GM06990 (cell line): ENCODE data around the gene COL15A1.
"Not testable (repeated sequence)": the region's sequence is repeated elsewhere in the genome, so short reads cannot be mapped to it uniquely, and the experiment has no call there.

Experiments
- DNase-seq: peaks from one replicate; pipeline ENCODE4 v3.0.0-alpha.2; 2011; ENCODE audit not compliant: insufficient read length; ENCODE audit errors: extremely low read depth
- H3K27me3 ChIP-seq: replicated peaks from 2 replicates; pipeline ENCODE4 v1.6.0; 2011; ENCODE audit warnings: low read length; ENCODE audit not compliant: control insufficient read depth, insufficient read depth
- H3K36me3 ChIP-seq: 2 replicates; pipeline ENCODE4 v1.5.1; 2011; ENCODE audit warnings: low read length; ENCODE audit not compliant: control insufficient read depth, insufficient read depth
- H3K4me3 ChIP-seq: replicated peaks from 2 replicates; pipeline ENCODE4 v1.5.1; 2011; ENCODE audit warnings: low read depth, mild to moderate bottlenecking, control low read depth, low read length
- TF ChIP-seq, protein P1 (sequence below): IDR thresholded peaks from 2 replicates; pipeline ENCODE4 v1.5.1; 2011; ENCODE audit warnings: low read length, control low read depth, mild to moderate bottlenecking, inconsistent platforms; ENCODE audit not compliant: insufficient read depth, poor library complexity, severe bottlenecking

Gene COL15A1

DNA sequence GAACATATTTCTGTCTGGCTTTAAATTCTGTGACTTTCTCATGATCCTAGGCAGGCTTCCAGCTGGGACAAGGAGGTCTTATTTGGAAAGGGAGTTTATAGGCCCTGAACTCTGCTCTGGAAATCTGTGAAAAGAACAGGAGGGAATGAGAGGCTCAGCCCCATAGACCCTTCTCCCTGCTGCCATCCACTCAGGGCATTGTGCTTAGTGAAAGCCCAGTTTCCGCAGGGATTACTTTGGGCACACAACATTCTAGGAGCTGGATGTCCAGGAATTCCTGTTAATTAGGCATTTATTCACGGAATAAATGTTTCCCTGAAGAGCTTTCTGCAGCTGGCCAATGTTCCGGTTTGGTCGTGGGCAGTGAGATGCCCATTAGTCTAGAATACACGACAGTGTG lies 32.7 kb upstream of the COL15A1 start:
- Histone ChIP-seq H3K4me3 (no peak overlapping the region), H3K36me3 (no peaks in the 10 kb centered on the region), H3K27me3 (no peaks in the 10 kb centered on the region)
- TF ChIP-seq, protein P1, sequence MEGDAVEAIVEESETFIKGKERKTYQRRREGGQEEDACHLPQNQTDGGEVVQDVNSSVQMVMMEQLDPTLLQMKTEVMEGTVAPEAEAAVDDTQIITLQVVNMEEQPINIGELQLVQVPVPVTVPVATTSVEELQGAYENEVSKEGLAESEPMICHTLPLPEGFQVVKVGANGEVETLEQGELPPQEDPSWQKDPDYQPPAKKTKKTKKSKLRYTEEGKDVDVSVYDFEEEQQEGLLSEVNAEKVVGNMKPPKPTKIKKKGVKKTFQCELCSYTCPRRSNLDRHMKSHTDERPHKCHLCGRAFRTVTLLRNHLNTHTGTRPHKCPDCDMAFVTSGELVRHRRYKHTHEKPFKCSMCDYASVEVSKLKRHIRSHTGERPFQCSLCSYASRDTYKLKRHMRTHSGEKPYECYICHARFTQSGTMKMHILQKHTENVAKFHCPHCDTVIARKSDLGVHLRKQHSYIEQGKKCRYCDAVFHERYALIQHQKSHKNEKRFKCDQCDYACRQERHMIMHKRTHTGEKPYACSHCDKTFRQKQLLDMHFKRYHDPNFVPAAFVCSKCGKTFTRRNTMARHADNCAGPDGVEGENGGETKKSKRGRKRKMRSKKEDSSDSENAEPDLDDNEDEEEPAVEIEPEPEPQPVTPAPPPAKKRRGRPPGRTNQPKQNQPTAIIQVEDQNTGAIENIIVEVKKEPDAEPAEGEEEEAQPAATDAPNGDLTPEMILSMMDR, result no peak
- no peak for DNase-seq

DNA sequence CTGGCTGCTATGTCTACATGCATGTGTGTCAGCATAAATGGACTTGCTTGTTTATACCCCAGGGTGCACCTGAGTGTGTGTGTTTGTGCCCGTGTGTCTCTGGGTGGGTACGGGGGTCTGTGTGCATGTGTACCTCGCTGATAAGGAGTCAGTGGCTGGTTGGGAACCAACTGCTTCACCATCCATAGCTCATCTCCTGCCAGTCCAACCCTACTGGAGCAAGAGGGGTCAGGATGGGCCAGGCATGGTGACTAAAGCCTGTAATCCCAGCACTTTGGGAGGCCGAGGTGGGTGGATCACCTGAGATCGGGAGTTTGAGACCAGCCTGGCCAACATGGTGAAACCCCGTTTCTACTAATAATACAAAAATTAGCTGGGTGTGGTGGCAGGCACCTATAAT lies 32.0 kb upstream of the COL15A1 start:
- not testable (repeated sequence) for H3K36me3 ChIP-seq, H3K27me3 ChIP-seq, H3K4me3 ChIP-seq, DNase-seq

DNA sequence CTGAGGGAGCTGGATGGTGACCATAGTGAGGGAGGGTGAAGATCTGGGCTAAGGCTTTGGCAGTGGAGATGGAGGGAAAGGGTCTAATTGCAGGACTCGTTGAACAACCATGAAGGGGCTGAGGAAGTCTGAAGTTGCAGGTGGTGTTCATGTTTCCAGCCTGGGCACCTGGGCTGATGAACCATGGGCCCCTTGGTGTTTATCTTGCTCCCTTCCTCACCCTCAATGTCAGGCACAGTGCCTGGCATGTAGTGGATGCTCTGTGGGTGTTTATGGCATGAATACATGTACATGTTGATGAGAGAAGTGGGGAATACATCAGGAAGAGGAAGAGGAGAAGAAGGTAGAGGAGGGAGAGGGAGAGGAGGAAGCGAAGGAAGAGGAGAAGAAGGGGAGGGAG lies 31.3 kb upstream of the COL15A1 start:
- no peaks in the 10 kb centered on the region for H3K36me3 ChIP-seq
- TF ChIP-seq, protein P1, result no peak
- DNase-seq, result no peak

DNA sequence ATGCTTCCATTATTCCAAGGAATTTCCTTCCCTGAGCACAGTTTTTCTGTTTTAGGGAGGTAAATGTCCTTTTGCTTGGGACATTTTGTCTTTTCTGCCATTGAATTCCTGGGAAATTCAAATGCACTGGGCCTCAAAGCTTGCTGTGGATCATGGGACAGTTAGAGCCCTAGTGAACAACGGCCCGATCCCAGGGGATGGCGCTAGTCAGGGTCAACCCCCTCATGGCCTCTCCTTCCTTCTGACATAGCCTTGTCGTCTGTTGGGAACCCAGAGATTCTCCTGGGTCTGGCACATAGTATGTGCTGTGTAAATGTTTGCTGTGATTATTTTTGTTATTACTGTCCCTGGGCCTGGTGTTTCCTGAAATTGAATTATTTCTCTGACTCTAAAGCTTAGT lies 30.7 kb upstream of the COL15A1 start:
- Histone ChIP-seq H3K27me3 (no peaks in the 10 kb centered on the region), H3K36me3 (no peaks in the 10 kb centered on the region), H3K4me3 (no peak overlapping the region)
- TF ChIP-seq, protein P1, result no peak
- no peak for DNase-seq

More for the DNA sequence above, 31.3 kb upstream of the COL15A1 start:
- Histone ChIP-seq H3K27me3 (no peaks in the 10 kb centered on the region), H3K4me3 (no peak overlapping the region)

DNA sequence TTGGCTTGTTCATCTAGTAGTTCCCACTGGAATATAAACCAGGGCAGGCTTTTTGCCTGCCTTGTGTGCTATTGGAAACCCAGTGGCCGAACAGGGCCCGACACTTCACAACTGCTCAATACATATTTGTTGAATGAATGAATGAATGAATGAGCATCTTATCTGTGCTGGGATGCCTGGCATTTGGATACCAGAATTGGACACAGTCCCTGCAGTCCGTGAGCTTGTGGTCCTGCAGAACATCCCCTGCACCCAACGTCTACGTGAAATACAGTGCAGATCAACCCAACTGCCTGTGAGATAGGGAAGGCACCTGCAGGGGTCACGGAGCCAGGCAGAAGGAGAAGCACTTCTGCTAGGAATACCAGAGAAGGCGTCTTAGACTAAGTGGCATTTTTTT lies 30.0 kb upstream of the COL15A1 start:
- Histone ChIP-seq H3K36me3 (no peaks in the 10 kb centered on the region), H3K27me3 (no peaks in the 10 kb centered on the region), H3K4me3 (no peak overlapping the region)
- TF ChIP-seq, protein P1, result no peak
- DNase-seq, result no peak

DNA sequence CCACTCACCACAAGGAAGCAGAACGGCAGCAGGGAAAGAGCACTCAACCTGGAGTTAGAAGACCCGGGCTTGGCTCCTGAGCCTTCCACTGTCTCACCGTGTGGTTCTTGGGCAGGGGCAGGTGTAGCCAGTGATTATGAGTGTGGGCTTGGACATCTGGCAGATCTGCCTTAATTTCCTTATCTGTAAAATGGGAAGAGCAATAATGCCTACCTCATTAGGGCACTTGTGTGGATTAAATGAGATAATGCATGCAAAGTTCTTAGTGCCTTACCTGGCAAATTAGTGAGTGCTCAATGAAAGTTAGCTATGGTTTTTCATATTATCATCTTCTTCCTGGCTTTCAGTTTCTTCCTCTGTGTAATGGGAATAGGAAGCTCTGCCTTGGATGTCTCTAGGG lies 28.1 kb upstream of the COL15A1 start:
- TF ChIP-seq, protein P1, result no peak
- Histone ChIP-seq H3K4me3 (no peak overlapping the region), H3K27me3 (no peaks in the 10 kb centered on the region), H3K36me3 (no peaks in the 10 kb centered on the region)
- DNase-seq, result no peak
